GM18511 (cell line): ENCODE results near the gene CARMIL1.
A peak's percentile ranks its signal among the peaks of the same experiment; 100 is the strongest.
"Not testable (repeated sequence)": the region's sequence is repeated elsewhere in the genome, so short reads cannot be mapped to it uniquely, and the experiment has no call there.

ENCODE experiments used
- ATAC-seq: cut with Tn5 transposase; IDR thresholded peaks from one replicate; pipeline ENCODE4 v1.9.1; 2021; ENCODE audit warnings: mild to moderate bottlenecking, moderate library complexity; ENCODE audit not compliant: unreplicated experiment

CARMIL1 gene

GRCh38 chr6:25365154-25365553 lies 86.0 kb downstream of the CARMIL1 start:
- ATAC-seq, result no peak

- peak; percentile 46 for ATAC-seq
Observed at GRCh38 chr6:25366903-25367545, 87.8 kb downstream of the CARMIL1 start.

- ATAC-seq, result no peak
Observed at GRCh38 chr6:25369036-25369432, 89.9 kb downstream of the CARMIL1 start.

DNA sequence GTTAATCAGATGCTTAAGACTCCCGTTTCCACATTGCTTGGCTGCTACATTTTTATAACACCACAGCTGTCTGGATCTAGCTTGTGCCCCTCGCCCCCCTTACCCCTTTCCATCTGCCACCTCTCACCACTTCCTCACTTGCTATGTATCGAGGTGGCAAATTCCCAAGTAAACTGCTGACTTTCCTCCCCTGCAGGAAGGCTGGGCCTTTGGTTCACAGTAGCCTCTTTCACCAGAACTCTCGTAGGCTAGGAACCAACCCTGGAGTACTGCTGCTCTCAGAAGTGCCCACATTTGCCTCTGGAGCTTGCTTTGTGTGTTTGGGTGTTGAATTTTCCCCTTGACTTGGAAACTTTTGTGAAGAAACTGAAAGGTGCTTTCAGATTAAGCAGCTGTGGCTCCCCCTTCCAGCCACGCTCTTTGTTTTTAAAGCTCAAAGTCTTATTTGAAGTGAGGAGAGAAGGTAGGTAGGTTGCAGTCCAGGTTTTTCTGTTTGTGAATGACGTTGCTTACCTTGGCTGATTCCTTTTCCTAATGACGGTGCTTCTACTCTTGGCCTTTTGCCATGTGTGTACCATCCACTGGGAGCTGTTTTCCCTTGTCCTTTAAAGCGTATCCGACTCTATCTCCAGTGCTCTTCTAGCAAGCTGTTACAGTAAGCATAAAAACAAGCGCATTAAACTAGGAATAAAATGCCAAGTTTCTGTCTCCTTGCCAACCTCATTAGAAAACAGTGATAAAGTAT lies 90.4 kb downstream of the CARMIL1 start:
- no peak for ATAC-seq

DNA sequence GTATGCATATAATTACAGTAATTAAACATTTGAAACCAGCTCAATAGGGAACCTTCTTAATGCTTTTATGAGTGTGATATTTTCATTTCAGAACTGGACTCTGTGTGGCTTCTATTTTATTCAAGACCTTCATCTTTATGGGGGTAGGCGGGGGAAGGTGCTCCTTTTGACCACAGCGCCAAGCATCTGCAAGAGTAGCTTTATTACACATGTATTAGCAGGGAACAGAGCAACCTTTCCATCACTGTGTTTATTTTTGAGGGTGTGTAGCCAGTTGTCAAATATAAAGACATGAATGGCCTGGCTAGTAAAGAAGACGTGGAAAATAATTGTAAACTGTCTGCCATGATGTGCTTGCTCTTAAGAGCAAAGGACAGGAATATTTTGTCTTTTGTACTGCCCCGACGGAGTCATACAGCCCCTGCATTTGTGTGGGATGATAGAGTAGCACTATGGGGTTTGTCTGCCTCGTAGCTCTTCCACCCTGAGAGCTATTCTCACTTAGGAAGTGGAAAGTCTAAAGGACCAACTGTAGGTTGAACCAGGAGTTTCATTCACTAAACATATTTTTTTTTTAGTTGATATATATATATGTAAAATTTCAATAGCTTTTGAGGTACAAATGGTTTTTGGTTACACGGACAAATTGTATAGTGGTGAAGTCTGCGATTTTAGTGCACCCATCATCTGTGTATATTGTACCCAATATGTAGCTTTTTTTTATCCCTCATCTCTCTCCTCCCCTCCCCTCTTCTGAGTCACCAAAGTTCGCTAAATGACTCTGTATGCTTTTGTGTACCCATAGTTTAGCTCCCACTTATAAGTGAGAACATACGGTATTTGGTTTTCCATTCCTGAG lies 91.2 kb downstream of the CARMIL1 start:
- ATAC-seq, result no peak

GRCh38 chr6:25371037-25371347 lies 91.8 kb downstream of the CARMIL1 start:
- ATAC-seq, result no peak

DNA sequence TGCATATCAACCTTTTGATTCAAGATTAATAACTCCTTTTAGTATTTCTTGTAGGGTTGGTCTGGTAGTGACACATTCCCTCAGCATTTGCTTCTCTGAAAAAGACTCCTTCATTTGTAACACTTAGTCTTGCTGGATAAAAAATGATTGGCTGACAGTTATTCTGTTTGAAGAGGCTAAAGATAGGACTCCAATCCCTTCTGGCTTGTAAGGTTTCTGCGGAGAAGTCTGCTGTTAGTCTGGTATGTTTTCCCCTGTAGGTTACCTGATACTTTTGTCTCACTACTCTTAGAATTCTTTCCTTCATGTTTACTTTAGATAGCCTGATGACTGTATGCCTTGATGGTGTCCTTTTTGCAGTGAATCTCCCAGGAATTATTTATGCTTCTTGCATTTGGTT lies 96.0 kb downstream of the CARMIL1 start:
- no peak for ATAC-seq

- ATAC-seq, result no peak
Observed at GRCh38 chr6:25377664-25378063, 98.5 kb downstream of the CARMIL1 start.

- no peak for ATAC-seq
Observed at GRCh38 chr6:25381077-25381476, 101.9 kb downstream of the CARMIL1 start.

GRCh38 chr6:25382476-25382875 lies 103.3 kb downstream of the CARMIL1 start:
- not testable (repeated sequence) for ATAC-seq

DNA sequence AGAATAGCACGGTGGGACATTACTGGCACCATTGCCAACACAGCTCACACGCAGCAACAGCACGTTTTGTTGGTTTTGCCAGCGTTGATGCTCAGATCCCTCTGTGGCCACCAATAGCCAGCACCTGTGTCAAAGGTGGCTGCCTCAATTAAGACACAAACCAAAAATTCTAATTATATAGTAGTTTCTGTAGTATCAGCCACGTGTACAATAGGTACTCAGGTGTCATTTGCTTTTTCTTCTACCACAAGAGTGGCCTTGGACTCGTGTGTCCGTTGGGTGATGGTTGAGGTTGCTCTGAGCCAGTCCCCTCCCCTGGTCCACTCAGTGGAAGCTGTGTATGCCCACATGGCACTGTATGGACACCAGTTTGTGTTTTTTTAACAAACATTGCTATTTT lies 105.1 kb downstream of the CARMIL1 start:
- ATAC-seq, result no peak

DNA sequence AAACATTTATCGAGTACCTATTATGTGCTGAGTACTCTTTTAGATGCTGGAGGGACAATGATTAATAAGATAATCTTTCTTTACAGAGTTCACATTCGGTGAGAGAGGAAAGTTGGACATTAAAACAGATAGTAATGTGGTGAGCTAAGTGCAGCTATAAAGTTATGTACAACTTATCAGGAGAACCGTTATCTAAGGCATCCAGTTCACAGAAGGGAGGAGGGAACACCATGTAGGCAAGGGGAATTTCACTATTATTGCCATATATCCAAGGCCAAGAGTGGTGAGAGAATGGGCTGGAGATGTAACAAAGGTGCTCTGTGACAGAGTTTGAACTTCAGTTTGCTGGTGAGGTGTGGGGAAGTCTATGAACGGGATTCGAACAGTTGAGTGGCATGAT lies 105.8 kb downstream of the CARMIL1 start:
- ATAC-seq, result no peak

DNA sequence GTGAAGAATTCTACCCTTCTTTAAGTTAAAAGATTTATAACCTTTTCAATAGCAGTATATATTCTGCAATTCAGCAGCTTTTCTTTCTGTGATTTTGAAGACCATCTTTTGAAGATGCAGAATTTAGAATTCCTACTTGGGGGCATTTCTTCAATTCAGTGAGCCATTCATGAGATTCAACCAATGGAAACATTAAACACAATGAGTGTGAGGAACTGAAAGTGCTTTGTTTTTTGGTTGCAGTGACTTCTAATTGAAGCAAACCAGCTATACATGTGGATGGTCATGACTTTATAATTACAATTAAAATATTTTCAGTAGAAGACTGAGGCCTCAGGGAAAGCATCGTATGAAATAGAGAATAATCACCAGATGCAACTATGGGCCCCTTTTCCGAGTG lies 108.3 kb downstream of the CARMIL1 start:
- peak; percentile 83 for ATAC-seq

GRCh38 chr6:25387911-25388310 lies 108.7 kb downstream of the CARMIL1 start:
- ATAC-seq, result peak; percentile 36

DNA sequence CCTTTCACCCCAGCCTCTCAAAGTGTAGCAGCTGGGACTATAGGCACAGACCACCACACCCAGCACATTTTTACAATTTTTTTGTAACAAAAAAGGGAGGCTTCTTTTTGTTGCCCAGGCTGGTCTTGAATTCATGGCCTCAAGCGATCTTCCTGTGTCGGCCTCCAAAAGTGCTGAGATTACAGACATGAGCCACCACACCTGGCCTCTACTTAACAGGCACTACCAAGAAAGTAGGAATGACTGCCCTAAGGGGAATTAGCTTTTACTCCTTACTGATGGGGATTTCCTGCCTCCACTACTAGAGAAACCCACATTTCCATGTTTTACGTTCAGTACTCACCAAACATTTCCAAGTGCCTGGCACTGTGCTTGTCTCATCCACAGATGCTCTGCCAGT lies 109.6 kb downstream of the CARMIL1 start:
- no peak for ATAC-seq

DNA sequence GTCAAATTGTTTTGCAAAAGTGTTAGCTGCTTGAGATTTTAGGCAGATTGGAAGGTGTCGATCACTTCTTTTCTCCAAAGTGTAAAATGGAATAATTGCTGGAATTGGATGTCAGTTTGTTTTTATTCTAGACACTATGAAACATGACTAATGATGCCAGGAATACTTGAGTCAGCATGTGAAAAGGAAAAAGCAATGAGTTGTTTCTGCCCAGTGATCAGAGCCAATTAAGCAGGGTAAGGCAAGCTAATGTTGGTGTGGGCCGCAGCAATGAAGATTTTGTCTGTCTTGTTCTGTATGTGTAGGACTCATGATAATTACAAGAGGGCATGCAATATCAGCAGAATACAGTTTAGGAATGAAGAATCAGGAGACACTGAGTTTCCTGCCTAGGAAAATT lies 110.3 kb downstream of the CARMIL1 start:
- ATAC-seq, result no peak

- no peak for ATAC-seq
Observed at GRCh38 chr6:25392372-25392771, 113.2 kb downstream of the CARMIL1 start.

GRCh38 chr6:25395731-25396130 lies 116.6 kb downstream of the CARMIL1 start:
- ATAC-seq, result no peak

DNA sequence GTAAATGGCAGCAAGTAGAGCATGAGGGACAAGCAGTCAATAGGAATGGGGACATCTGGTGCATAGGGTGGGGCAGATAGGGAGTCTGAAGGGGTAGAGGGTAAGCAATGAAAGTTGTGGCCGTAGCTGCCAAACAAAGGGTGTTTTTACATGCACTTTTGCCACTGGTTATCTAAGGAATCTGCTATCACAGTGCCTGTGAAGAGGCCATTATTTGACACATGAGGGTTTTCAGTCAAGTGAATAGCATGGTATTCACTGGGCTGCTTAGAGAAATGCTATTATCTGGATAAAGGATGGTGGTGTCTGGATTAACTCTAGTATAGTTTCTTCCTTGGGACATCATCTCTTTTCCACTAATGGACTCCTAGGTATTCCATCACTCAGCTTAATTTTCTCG lies 118.2 kb downstream of the CARMIL1 start:
- ATAC-seq, result no peak

GRCh38 chr6:25399885-25400284 lies 120.7 kb downstream of the CARMIL1 start:
- ATAC-seq, result no peak

- no peak for ATAC-seq
Observed at GRCh38 chr6:25401711-25402110, 122.5 kb downstream of the CARMIL1 start.

- ATAC-seq, result no peak
Observed at GRCh38 chr6:25402125-25402524, 123.0 kb downstream of the CARMIL1 start.
